Measurements from ENCODE around the gene SPEF2.
"Not testable (repeated sequence)": the region's sequence is repeated elsewhere in the genome, so short reads cannot be mapped to it uniquely, and the experiment has no call there.

SPEF2 gene

DNA sequence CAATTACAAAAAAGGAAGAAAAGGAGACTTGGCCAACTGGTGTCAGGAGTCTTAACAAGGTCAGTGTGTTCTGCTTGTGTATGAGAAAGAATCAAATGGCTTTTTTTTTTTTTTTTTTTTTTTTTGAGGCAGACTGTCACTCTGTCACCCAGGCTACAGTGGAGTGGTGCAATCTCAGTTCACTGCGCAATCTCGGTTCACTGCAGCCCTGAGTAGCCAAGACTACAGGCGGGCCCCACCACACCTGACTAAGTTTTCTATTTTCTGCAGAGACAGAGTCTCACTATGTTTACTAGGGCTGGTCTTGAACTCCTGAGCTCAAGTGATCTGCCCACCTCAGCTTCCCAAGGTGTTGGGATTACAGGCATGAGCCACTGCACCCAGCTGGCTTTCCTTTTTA, 236.0 kb downstream of the SPEF2 start:
- no peak for DNase-seq (ENCODE audit: low spot score)

DNA sequence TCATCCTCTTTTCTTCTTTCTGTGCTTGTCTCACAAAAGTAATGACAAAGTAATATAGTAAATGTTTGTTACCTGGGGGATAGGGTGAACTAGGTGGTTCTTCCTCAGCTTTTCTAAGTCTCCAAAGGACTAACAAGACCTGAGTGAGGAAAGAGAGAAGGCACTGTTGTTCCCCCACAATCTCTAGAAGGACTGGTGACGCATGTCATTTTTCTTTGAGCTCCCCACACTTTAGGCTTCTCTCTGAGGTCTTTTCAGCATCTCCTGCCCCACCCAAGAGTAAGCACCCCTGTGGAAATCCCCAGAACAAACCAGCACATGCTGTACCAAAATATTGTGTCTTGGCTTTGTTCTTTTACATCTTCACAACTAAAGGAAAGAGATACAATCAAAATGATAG, 236.6 kb downstream of the SPEF2 start:
- DNase-seq (ENCODE audit: low spot score) = no peak

DNA sequence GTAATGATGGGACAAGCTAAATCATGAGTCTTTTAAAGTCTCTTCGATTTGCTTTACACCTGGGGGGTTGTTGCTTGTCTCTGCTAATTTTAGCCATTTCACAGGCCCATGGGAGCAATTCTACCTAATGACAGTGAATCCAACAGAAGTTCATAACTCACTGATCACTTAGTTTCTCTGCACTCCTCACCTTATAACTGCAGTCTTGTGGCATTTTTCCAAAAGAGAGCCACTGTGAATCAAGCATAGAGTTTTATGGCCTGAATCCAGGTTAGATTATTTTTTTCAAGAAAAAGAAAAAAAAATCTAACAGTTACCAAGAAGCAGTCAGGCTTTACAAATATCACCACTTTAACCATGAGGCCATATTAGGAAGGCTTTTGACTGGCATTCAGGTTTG, 237.5 kb downstream of the SPEF2 start:
- no peak for DNase-seq (ENCODE audit: low spot score)

DNA sequence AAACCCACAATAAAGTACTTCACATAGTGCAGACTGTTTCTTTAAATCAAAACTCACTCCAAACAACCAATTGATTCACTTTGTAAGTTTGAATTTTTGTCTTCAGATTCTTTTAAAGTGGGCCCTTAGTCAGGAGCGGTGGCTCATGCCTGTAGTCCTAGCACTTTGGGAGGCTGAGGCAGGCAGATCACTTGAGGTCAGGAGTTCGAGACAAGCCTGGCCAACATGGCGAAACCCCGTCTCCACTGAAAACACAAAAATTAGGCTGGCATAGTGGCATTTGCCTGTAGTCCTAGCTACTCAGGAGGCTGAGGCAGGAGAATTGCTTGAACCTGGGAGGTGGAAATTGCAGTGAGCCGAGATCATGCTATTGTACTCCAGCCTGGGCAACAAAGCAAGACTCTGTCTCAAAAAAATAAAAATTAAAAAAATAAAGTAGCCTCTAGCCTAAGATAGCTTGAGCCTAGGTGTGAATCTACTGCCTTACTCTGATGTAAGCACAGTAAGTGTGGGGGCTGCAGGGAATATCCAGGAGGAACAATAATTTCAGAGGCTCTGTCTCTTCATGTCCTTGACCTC, 238.6 kb downstream of the SPEF2 start:
- not testable (repeated sequence) for DNase-seq (ENCODE audit: low spot score)

DNA sequence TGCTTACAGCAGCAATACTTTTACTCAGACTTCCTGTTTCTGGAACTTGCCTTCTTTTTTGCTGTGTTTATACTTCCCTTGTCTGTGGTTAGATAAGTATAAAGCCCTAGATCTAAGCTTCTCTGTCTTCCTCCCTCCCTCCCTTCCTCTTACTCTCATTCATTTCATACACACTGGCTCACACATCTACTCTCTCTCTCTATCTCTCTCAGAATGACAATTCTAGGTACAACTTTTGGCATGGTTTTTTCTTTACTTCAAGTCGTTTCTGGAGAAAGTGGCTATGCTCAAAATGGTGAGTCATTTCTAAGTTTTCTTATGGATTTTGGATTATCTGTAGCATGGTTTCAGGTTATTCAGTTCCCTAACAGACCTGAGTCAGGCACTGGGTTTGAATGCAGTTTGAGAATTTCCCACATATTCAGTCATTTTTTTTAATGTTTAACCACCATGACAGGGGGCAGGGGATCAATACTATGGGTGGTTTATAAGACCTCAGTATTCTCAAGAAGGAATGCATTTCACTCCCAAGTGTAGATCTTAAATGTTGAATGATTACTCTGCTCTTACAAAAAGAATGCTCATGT, 239.2 kb downstream of the SPEF2 start, which contains the start of gene IL7R:
Gene IL7R (plus strand): TSS at position 127 of the 587 bp plus-strand sequence. CDS start 87 bp downstream, at position 214.
- DNase-seq (ENCODE audit: low spot score) = no peak

DNA sequence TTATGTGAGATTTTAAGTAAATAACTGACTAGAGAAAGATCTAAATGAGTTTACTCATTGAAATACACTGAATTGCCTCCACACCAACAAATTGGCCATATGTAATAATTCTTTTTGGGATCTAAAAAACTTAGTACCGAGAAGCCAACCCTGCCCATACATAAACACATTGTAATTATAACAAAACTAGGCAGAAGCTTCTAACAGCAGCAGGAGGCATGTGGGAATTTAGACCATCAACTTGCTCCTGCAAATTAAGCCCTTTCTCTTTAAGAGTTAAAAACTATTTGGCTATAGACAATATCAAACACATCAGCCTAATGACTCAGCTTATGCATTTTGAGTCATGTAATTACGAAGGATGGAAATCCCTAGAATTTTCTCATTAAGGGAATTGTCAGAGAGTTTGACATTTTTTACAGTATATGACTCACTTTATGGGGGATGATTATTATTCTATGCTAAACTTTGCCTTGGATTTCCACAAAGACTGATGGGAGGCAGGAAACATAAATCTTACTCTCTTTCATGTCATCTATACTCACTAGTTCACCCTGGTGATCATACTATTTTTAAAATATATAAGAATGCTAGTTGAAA, 240.0 kb downstream of the SPEF2 start:
- DNase-seq (ENCODE audit: low spot score) = no peak

DNA sequence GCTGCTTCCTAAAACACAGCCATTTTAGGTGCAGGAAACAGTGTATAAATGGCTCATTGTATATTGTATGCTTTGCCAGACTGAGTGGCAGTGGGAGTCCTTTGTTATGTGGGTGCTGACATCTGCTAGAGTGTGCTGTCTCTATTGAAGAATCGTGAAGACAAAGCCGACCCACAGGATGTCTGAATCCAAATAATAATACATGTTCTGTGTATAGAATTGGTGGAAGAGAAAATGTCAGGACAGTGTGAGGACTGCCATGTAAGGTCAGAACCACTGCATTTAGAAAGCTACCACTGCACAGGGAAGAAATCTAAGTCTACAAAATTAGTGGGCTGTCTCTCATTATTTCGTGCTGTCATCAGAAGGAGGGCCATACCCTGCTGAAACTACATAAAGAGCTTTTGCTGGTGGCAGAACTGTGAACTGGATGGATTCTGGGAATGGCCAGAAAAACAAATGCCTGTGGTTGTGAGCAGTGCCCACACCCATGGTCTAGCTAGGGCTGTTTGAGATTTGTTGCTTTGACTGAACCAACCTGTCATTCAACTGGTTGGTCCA, 241.5 kb downstream of the SPEF2 start:
- DNase-seq (ENCODE audit: low spot score) = no peak

DNA sequence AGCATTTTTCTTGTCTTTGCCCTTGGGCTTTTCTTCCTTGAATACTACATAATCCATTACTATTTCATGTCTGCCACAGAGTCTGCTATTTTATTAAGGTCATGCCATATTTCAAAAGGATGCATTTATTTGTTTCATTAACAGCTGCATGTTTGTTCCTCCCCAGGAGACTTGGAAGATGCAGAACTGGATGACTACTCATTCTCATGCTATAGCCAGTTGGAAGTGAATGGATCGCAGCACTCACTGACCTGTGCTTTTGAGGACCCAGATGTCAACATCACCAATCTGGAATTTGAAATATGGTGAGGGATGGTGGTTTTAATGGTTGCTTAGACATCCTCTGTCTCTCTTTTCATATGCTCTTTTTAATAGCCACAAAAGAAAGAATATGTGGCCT, 243.0 kb downstream of the SPEF2 start:
- DNase-seq (ENCODE audit: low spot score) = no peak

DNA sequence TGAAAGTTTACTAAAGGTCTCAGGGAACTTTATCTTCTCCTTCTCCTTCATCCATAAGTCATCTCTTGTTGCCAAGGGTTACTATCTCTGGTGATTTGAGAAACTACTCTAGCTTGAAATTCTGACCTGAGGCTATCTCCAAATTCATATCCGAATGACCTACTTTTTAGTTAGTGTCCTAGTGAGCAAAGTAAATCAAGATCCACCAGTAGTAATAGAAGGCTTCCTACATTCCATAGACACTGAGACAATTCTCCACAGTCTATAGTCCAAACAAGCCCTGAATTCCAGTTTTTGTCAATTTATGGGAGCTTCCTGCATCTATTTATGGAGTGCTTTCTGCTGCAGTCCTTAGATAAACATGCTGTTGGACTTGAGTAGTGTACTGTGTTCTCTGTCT, 244.1 kb downstream of the SPEF2 start:
- DNase-seq (ENCODE audit: low spot score) = no peak

DNA sequence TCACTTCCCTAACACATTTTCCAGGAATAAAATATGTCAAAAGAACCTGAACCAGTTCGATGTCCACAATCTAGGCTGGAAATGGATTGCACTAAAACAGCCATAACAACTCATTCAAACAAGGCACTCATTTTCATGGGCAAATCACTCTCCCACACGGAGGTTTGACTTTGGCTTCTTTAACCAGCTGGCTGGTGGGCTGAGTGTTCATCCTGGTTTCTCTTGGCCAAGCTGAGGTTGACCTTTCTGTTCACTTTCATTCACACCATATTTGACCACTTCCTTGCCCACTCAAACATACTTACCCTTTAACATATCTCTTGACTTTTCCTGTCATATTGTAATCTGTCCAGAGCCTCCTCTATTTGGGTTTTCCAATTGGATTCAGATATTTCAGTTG, 244.5 kb downstream of the SPEF2 start:
- DNase-seq (ENCODE audit: low spot score) = no peak

DNA sequence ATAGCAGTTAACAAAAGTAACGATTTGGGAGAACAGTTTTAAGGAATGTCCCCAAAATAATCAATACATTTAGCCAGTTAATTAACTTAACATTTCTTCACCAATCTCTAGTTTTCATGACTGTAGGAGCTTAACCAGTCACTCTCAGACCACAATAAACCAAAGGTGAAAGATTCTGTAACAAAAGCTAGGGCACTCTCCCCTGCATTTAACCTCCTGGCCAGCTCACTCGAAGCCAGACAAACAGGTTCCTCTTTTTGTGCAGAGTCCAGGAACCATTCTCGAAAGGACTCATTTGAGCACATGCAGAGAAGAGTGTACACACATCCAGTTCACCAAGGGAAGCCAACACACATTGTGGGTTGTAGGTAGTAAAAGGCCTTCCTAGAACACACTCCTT, 245.5 kb downstream of the SPEF2 start:
- DNase-seq (ENCODE audit: low spot score) = no peak
